Gastroesophageal sphincter (tissue), 3 donors: Measurements from ENCODE around the gene ROR1.

ENCODE experiments used
- CTCF ChIP-seq, 4 experiments: fragments of 200-600 bp in 2 of 4; fragments of 450-650 bp in 2 of 4; sonication (generic) in 1 of 4; IDR thresholded peaks; one replicate each; pipeline ENCODE4 v1.5.1; 2017 to 2019; ENCODE audit warnings: antibody characterized with exemption in 4 of 4, mild to moderate bottlenecking in 2 of 4, moderate library complexity in 2 of 4
- POLR2A ChIP-seq, 2 donors: fragments of 450-650 bp; IDR thresholded peaks; one replicate each; pipeline ENCODE4 v1.6.1; 2017; ENCODE audit warnings: antibody characterized with exemption in 2 of 2, mild to moderate bottlenecking in 2 of 2, moderate library complexity in 1 of 2
- POLR2AphosphoS5 ChIP-seq: sonication (generic); formaldehyde crosslinking; IDR thresholded peaks from one replicate; pipeline ENCODE4 v1.6.1; 2017; ENCODE audit warnings: antibody characterized with exemption

GRCh38 chr1:64093941-64094340, 320.1 kb downstream of the ROR1 start:
- no peak for TF ChIP-seq CTCF (IDR thresholded peaks at IDR 0.05)
- no peak for TF ChIP-seq POLR2AphosphoS5
- no peak for TF ChIP-seq POLR2A (IDR thresholded peaks at IDR 0.05)
